HepG2 (cell line): ENCODE measurements around the gene PSMD2. TPM values are rescaled to one million over a fixed set of nuclear protein-coding genes. Genes with fewer than 3 reads are reported as not detected.

Experiments
- ATAC-seq: fragments of 200-7000 bp; cut with Tn5 transposase; 3 replicates; pipeline ENCODE4 v1.9.1; 2020; ENCODE audit warnings: mild to moderate bottlenecking, moderate library complexity
- BruUV-seq: library from RNA; stranded (reverse); fragments of 400-500 nt; replicated peaks from 2 replicates; lab custom pipeline; 2021; lab: Mats Ljungman, UMichigan
- CTCF ChIA-PET: fragments of 300-600 bp; formaldehyde crosslinking; extraction: SDS; loops from one replicate; lab custom pipeline; 2021; ENCODE audit warnings: low total read pairs, inconsistent platforms, low intra/inter-chr PET ratio; lab: Yijun Ruan, JAX
- POLR2A ChIA-PET: fragments of 350-600 bp; sonication (Branson Sonifier 250); formaldehyde crosslinking; loops from one replicate; lab custom pipeline; 2020; ENCODE audit warnings: antibody characterized with exemption, inconsistent platforms; lab: Yijun Ruan, JAX
- DNase-seq: peaks from one replicate; pipeline ENCODE4 v3.0.0-alpha.2; 2015; ENCODE audit warnings: low spot score
- FAIRE-seq: peaks from 3 replicates; lab custom pipeline; 2011; peaks lifted over from hg19 to GRCh38; lab: Jason Lieb, UNC
- H2AFZ ChIP-seq: one replicate; pipeline ENCODE4 v1.6.1; 2011; ENCODE audit warnings: low read length, inconsistent platforms
- H3K27ac ChIP-seq: fragments of 300-600 bp; 3 replicates; pipeline ENCODE4 v1.8.0; 2011; ENCODE audit warnings: mixed run types, mild to moderate bottlenecking, mixed read lengths, low read length, inconsistent platforms; ENCODE audit not compliant: insufficient read depth; ENCODE audit errors: extremely low read length
- H3K27me3 ChIP-seq, 2 experiments: fragments of 200-600 bp in 1 of 2; 2 replicates in 1 of 2; 3 replicates in 1 of 2; pipeline versions ENCODE4 v1.6.0 to v1.8.0; 2011; ENCODE audit warnings: low read length in 2 of 2, mild to moderate bottlenecking in 2 of 2, moderate library complexity in 2 of 2, inconsistent platforms in 1 of 2; ENCODE audit not compliant: insufficient read depth in 2 of 2, control insufficient read depth in 1 of 2
- H3K36me3 ChIP-seq, 2 experiments: fragments of 200-600 bp in 1 of 2; replicated peaks in 1 of 2; 2 replicates in 1 of 2; 3 replicates in 1 of 2; pipeline versions ENCODE4 v1.5.1 to v1.8.0; 2011; ENCODE audit warnings: low read length in 2 of 2, inconsistent platforms in 1 of 2; ENCODE audit not compliant: insufficient read depth in 2 of 2, control insufficient read depth in 1 of 2
- H3K4me1 ChIP-seq: 2 replicates; pipeline ENCODE4 v1.5.1; 2012; ENCODE audit warnings: low read length, inconsistent platforms; ENCODE audit not compliant: insufficient read depth
- H3K4me2 ChIP-seq: 2 replicates; pipeline ENCODE4 v1.6.0; 2011; ENCODE audit warnings: low read depth, low read length, inconsistent platforms
- H3K4me3 ChIP-seq, 3 experiments: fragments of 200-600 bp in 1 of 3; sonication (generic), shearing (Covaris generic) in 1 of 3; replicated peaks in 1 of 3; 2 replicates each; pipeline ENCODE4 v1.5.1; 2011 to 2016; ENCODE audit warnings: low read length in 3 of 3, inconsistent platforms in 2 of 3, low read depth in 2 of 3, mild to moderate bottlenecking in 2 of 3, control low read depth in 1 of 3, mixed read lengths in 1 of 3; ENCODE audit not compliant: insufficient read depth in 1 of 3
- H3K79me2 ChIP-seq: one replicate; pipeline ENCODE4 v1.6.1; 2011; ENCODE audit warnings: low read length, inconsistent platforms; ENCODE audit not compliant: insufficient read depth
- H3K9ac ChIP-seq: 2 replicates; pipeline ENCODE4 v1.6.0; 2011; ENCODE audit warnings: mild to moderate bottlenecking, low read depth, low read length, inconsistent platforms; ENCODE audit not compliant: insufficient read depth
- H3K9me3 ChIP-seq: 2 replicates; pipeline ENCODE4 v1.5.1; 2012; ENCODE audit warnings: mild to moderate bottlenecking, low read length
- H4K20me1 ChIP-seq: 2 replicates; pipeline ENCODE4 v1.6.0; 2011; ENCODE audit warnings: inconsistent platforms, mild to moderate bottlenecking, low read length, moderate library complexity; ENCODE audit not compliant: insufficient read depth
- ARHGAP35 ChIP-seq: sonication (generic); formaldehyde crosslinking; IDR thresholded peaks from 2 replicates; pipeline ENCODE4 v1.9.0; 2022; ENCODE audit warnings: mild to moderate bottlenecking, inconsistent platforms, moderate library complexity, missing genetic modification reagents, borderline replicate concordance
- ATF6 ChIP-seq: sonication (generic); formaldehyde crosslinking; conservative IDR thresholded peaks from 2 replicates; pipeline ENCODE4 v1.4.0; 2020; ENCODE audit warnings: missing genetic modification reagents
- CHD2 ChIP-seq: IDR thresholded peaks from 2 replicates; pipeline ENCODE4 v1.6.1; 2011; ENCODE audit warnings: low read depth, low read length, improper control_type of control experiment
- CREBL2 ChIP-seq: sonication (generic); formaldehyde crosslinking; IDR thresholded peaks from 2 replicates; pipeline ENCODE4 v1.8.1; 2023; ENCODE audit warnings: missing genetic modification reagents, mild to moderate bottlenecking, borderline replicate concordance
- KDM5A ChIP-seq: fragments of 200-600 bp; sonication (generic); IDR thresholded peaks from 2 replicates; pipeline ENCODE4 v1.7.0; 2018; ENCODE audit warnings: antibody characterized with exemption, mild to moderate bottlenecking, low read length, borderline replicate concordance
- KLF11 ChIP-seq: IDR thresholded peaks from 2 replicates; pipeline ENCODE4 v1.6.1; 2016; ENCODE audit warnings: missing compliant biosample characterization
- MED13 ChIP-seq: sonication (generic); formaldehyde crosslinking; IDR thresholded peaks from 2 replicates; pipeline ENCODE4 v1.5.0; 2020; ENCODE audit warnings: missing genetic modification reagents
- NFRKB ChIP-seq: fragments of 450-650 bp; IDR thresholded peaks from 2 replicates; pipeline ENCODE4 v1.6.1; 2017
- TRIM22 ChIP-seq: fragments of 450-650 bp; IDR thresholded peaks from 2 replicates; pipeline ENCODE4 v1.6.1; 2017
- ZBTB26 ChIP-seq: IDR thresholded peaks from 2 replicates; pipeline ENCODE4 v1.6.1; 2016; ENCODE audit warnings: missing compliant biosample characterization, missing genetic modification reagents, borderline replicate concordance
- ZBTB42 ChIP-seq: sonication (generic); formaldehyde crosslinking; IDR thresholded peaks from 2 replicates; pipeline ENCODE4 v1.5.0; 2020; ENCODE audit warnings: mild to moderate bottlenecking, missing genetic modification reagents
- ZNF281 ChIP-seq: sonication (generic); formaldehyde crosslinking; IDR thresholded peaks from 2 replicates; pipeline ENCODE4 v1.4.0; 2020; ENCODE audit warnings: missing genetic modification reagents, borderline replicate concordance
- ZNF510 ChIP-seq: sonication (generic); formaldehyde crosslinking; IDR thresholded peaks from 2 replicates; pipeline ENCODE4 v1.4.0; 2020; ENCODE audit warnings: low read depth, mild to moderate bottlenecking, missing genetic modification reagents
- ZNF766 ChIP-seq: sonication (generic); formaldehyde crosslinking; IDR thresholded peaks from 2 replicates; pipeline ENCODE4 v1.5.0; 2020; ENCODE audit warnings: missing genetic modification reagents, borderline replicate concordance
- WGBS: methylation state at CpG from one replicate; pipeline ENCODE4 v1.1.6; 2017; ENCODE audit warnings: low lambda C conversion rate; 5-methylcytosine and 5-hydroxymethylcytosine counted together
- in situ Hi-C: cut with HindIII; loops from 2 replicates; pipeline ENCODE4 v1.10.0; 2017; ENCODE audit warnings: low pct_unique_long_range_greater_than_20kb; ENCODE audit not compliant: extremely low pct_ligation_motif_present
- intact Hi-C: fragments of 100-400 bp; cut with micrococcal nuclease; formaldehyde crosslinking; loops from one replicate; pipeline ENCODE4 v1.10.0; 2022; ENCODE audit not compliant: unreplicated experiment
- polyA plus RNA-seq, 8 experiments: library from polyadenylated mRNA; depleted of rRNA in 3 of 8; stranded (reverse) in 7 of 8; unstranded in 1 of 8; fragments of >200 nt; fragmentation: Illumina TruSeq in 4 of 8; extraction: Trizol in 4 of 8; gene quantifications; 2 replicates each; pipeline versions ENCODE4 v1.2.1 to v1.2.3, GENCODE V29; 2011 to 2016; ENCODE audit warnings: low read depth in 4 of 8, missing spikeins in 1 of 8, mixed read lengths in 1 of 8; ENCODE audit not compliant: insufficient read depth in 1 of 8
- total RNA-seq, 5 experiments: library from RNA; depleted of rRNA; stranded (reverse); fragments of >200 nt; fragmentation: Illumina TruSeq; extraction: Trizol; gene quantifications; 2 replicates each; pipeline ENCODE4 v1.2.3, GENCODE V29; 2016; ENCODE audit warnings: low read depth in 1 of 5

The PSMD2 gene
- total and polyA plus RNA-seq, 2 of the 13 experiments (the other 11 are each of a cell fraction or from before 2014, with no cell fraction given), result 125 to 200 TPM

- TF ChIP-seq TRIM22, result no peak
- no peak for TF ChIP-seq KDM5A
Measured at GRCh38 chr3:184352149-184352785, 53.2 kb downstream of the PSMD2 start (continued).

GRCh38 chr3:184352897-184353545 lies 54.0 kb downstream of the PSMD2 start:
- H3K36me3 ChIP-seq, result peaks cover 15 to 53% of the 10 kb centered on the region in 2 experiments; a peak in 4 of 5 replicates
- no peak overlapping the region for H2AFZ ChIP-seq
- BruUV-seq, result no TSS peak
- ATAC-seq (no peak), DNase-seq (no peak), FAIRE-seq (no peak)
- WGBS, result no CpG with 5 or more reads among the region's 11 CpGs
- no peaks in the 10 kb centered on the region for H3K9me3 ChIP-seq
- in situ Hi-C loops (loop anchor here (5.0 kb wide), 1 partner anchor 189 kb away; no protein-coding TSS in a partner anchor), intact Hi-C loops (no loop called here)
- H3K4me2 ChIP-seq, result no peak overlapping the region
- CTCF ChIA-PET, result interaction anchor here (2.1 kb wide), 1 partner anchor 19 kb away, joined by 5 read pairs; no protein-coding TSS in a partner anchor
- no peak overlapping the region for H3K4me3 ChIP-seq
- no peak overlapping the region for H3K9ac ChIP-seq
- no peaks in the 10 kb centered on the region for H4K20me1 ChIP-seq
- no peaks in the 10 kb centered on the region for H3K79me2 ChIP-seq
- peaks cover 23% of the 10 kb centered on the region for H3K4me1 ChIP-seq
- POLR2A ChIA-PET, result interaction anchor here (1.3 kb wide), 1 partner anchor 9 kb away, joined by 5 read pairs; no protein-coding TSS in a partner anchor
- no peaks in the 10 kb centered on the region for H3K27me3 ChIP-seq
- H3K27ac ChIP-seq, result no peak overlapping the region
- TF ChIP-seq NFRKB (no peak), MED13 (CRISPR knock-in tag) (no peak), ATF6 (CRISPR knock-in tag) (no peak), KLF11 (CRISPR knock-in tag) (no peak), CHD2 (no peak), ZNF510 (CRISPR knock-in tag) (no peak), ZBTB26 (CRISPR knock-in tag) (no peak), ARHGAP35 (no peak), CREBL2 (CRISPR knock-in tag) (no peak), ZBTB42 (no peak), ZNF766 (CRISPR knock-in tag) (no peak), ZNF281 (CRISPR knock-in tag) (no peak)
